Progenitor cell of endocrine pancreas (in vitro differentiated cells): ENCODE measurements around the gene ST3GAL2. TPM values are rescaled to one million over a fixed set of nuclear protein-coding genes. Genes with fewer than 3 reads are reported as not detected.

Experiments used
- DNase-seq: peaks from one replicate; pipeline ENCODE4 v3.0.0; 2021; ENCODE audit warnings: low spot score; ENCODE audit not compliant: unreplicated experiment
- H3K27ac Mint-ChIP-seq: 2 replicates; pipeline ENCODE4 v1.8.0; 2021; ENCODE audit warnings: mild to moderate bottlenecking, moderate library complexity, mixed read lengths
- H3K27me3 Mint-ChIP-seq: 2 replicates; pipeline ENCODE4 v1.8.0; 2021; ENCODE audit warnings: mixed read lengths
- H3K36me3 Mint-ChIP-seq: 2 replicates; pipeline ENCODE4 v1.8.0; 2022; ENCODE audit warnings: mixed read lengths; ENCODE audit not compliant: insufficient read depth
- H3K4me1 Mint-ChIP-seq: 2 replicates; pipeline ENCODE4 v1.8.0; 2021; ENCODE audit warnings: low read depth, mixed read lengths
- H3K4me3 Mint-ChIP-seq: 2 replicates; pipeline ENCODE4 v1.8.0; 2021; ENCODE audit warnings: low read depth, mild to moderate bottlenecking, moderate library complexity, mixed read lengths
- H3K9me3 Mint-ChIP-seq: 2 replicates; pipeline ENCODE4 v1.8.0; 2021; ENCODE audit warnings: low read depth, mixed read lengths
- total RNA-seq: library from RNA; stranded (reverse); gene quantifications from 2 replicates; pipeline ENCODE4 v1.2.1, GENCODE V29; 2021
- TF ChIP-seq, protein P1 (sequence below): fragments of 200-600 bp; sonication (generic); IDR thresholded peaks from one replicate; pipeline ENCODE4 v1.5.0; 2021; ENCODE audit warnings: antibody characterized with exemption, mild to moderate bottlenecking; ENCODE audit not compliant: unreplicated experiment

The ST3GAL2 gene
- total RNA-seq, 1 donor from 2014 or later, result 37.8 TPM

DNA sequence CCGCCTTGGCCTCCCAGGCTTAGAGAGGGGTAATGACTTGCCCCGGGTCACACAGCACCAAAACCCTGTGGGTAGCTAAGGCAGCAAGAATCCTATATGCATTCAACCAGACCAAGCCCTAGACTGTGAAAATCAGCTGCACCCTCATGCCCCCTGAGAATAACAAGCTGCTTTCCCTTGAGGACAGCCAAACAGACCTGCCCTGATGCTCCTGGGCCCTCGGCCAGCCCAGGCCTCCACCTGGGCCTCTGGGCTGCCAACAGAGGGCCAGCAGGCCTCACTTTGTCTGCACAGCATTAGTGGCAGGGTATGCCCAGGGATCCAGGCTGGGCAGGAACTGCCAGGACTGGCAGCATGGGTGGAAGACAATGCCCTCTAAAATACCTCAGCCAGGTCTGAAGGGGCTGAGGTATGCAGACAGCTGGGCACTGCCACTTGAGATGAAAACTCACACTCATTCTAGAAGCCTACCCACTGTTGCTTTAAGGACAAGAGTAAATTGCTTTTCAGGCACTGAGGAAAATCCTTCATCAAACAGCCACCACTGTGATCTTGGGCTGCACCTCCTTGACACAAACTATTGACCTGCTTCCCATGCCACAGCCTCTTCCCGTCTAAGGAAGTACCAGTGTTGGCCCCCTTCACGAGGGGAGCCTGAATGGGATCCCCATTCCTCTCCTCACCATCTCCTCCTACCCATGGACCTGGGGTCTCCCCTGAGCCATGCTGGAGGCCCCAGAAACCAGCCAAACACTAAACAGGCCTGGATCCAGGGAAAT lies 8.8 kb downstream of the ST3GAL2 start:
- no peaks in the 10 kb centered on the region for H3K9me3 Mint-ChIP-seq
- peak overlapping the region; percentile 96 for H3K27ac Mint-ChIP-seq
- no peak for DNase-seq
- H3K4me3 Mint-ChIP-seq, result no peak overlapping the region
- H3K4me1 Mint-ChIP-seq, result peaks cover 64% of the 10 kb centered on the region
- peaks cover 3% of the 10 kb centered on the region for H3K36me3 Mint-ChIP-seq
- TF ChIP-seq, protein P1, sequence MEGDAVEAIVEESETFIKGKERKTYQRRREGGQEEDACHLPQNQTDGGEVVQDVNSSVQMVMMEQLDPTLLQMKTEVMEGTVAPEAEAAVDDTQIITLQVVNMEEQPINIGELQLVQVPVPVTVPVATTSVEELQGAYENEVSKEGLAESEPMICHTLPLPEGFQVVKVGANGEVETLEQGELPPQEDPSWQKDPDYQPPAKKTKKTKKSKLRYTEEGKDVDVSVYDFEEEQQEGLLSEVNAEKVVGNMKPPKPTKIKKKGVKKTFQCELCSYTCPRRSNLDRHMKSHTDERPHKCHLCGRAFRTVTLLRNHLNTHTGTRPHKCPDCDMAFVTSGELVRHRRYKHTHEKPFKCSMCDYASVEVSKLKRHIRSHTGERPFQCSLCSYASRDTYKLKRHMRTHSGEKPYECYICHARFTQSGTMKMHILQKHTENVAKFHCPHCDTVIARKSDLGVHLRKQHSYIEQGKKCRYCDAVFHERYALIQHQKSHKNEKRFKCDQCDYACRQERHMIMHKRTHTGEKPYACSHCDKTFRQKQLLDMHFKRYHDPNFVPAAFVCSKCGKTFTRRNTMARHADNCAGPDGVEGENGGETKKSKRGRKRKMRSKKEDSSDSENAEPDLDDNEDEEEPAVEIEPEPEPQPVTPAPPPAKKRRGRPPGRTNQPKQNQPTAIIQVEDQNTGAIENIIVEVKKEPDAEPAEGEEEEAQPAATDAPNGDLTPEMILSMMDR, result no peak
- no peaks in the 10 kb centered on the region for H3K27me3 Mint-ChIP-seq

DNA sequence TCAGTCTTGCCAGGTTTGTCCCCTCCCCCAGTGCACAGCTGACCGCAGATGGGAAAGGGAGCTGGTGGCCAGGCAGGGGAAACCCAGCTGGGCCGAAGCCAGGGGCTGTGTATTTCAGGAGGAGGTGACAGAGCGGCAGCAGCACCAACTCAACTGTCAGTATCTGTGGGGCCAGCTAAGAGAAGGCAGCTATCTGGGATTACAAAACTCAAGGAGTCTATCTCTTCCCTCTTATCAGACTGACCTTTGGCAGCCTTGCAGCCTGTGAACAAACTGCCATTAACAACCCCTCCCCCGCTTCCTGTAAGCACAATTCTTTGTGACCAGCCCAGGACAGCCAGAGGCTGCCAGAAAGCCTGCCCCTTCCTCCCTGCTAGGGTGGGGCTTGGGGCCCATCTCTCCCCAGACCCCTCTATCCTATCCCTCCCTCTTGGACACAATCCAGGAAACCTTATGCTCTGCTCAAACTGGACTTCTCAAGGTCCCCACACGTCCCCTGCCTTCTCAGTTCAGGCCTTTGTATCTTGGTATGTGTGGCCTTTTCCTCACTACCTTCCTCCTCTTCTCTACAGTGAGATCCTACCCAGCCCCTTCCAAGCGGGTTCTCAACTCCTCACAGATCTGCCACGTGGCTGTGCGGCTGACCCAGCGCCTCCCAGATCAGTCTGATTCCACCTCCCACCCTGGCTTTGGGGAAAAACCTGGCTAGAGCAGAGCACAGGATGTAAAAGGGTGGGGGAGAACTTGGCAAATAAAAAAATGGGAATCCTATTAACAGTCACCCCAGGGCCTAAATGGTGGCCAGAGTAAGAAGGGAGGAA lies 10.5 kb downstream of the ST3GAL2 start:
- TF ChIP-seq, protein P1, result no peak
- H3K4me3 Mint-ChIP-seq, result peak overlapping the region; percentile 32
- no peaks in the 10 kb centered on the region for H3K27me3 Mint-ChIP-seq
- peak; percentile 33 for DNase-seq
- peaks cover 61% of the 10 kb centered on the region for H3K4me1 Mint-ChIP-seq
- no peaks in the 10 kb centered on the region for H3K36me3 Mint-ChIP-seq
- H3K27ac Mint-ChIP-seq, result peak overlapping the region; percentile 98
- no peaks in the 10 kb centered on the region for H3K9me3 Mint-ChIP-seq

DNA sequence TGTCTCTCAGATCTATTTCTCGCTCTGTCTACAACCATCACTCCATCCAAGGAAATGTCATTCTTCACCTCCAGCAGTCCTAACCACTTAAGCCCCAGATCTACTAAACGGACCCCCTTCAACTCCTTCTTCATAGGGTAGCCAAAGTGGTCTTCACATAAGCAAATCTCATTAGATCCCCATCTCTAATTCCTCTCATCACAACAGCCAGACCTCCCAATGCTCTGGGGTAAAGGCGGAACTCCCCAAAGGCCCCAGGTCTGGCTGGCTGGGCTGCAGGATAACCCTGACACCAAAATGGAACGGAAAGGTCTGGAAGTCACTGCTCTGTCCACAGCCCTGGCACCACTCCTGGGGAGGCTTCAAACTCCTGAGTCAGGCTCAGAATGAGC lies 11.1 kb downstream of the ST3GAL2 start:
- Mint-ChIP-seq H3K36me3 (peaks cover 2% of the 10 kb centered on the region), H3K4me3 (peak overlapping the region; percentile 3), H3K27me3 (no peaks in the 10 kb centered on the region), H3K4me1 (peaks cover 59% of the 10 kb centered on the region), H3K9me3 (no peaks in the 10 kb centered on the region), H3K27ac (peak overlapping the region; percentile 98)
- DNase-seq, result no peak
- TF ChIP-seq, protein P1, result no peak

DNA sequence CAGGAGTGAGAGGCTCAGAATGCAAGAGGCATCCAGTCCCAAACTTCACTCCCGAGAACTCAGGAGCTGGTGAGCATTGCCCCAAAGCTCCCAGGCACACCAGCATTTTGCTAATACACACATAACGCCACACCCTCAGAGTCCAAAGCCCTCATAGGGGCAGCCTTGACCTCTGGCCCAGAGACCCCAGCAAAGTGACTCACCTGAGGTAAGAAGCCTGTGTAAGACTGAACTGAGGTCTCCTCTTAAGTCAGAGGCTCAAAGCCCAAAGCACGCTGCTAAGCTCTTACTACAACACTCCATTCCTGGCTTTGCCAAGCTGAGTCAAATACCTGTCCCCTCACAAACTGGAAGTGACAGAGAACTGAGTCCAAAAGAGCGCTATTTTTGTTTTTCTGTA lies 16.4 kb downstream of the ST3GAL2 start:
- Mint-ChIP-seq H3K4me1 (peaks cover 56% of the 10 kb centered on the region), H3K27ac (peak overlapping the region; percentile 88), H3K9me3 (no peaks in the 10 kb centered on the region), H3K27me3 (no peaks in the 10 kb centered on the region), H3K4me3 (no peak overlapping the region), H3K36me3 (peaks cover 5% of the 10 kb centered on the region)
- TF ChIP-seq, protein P1, result no peak
- DNase-seq, result no peak

DNA sequence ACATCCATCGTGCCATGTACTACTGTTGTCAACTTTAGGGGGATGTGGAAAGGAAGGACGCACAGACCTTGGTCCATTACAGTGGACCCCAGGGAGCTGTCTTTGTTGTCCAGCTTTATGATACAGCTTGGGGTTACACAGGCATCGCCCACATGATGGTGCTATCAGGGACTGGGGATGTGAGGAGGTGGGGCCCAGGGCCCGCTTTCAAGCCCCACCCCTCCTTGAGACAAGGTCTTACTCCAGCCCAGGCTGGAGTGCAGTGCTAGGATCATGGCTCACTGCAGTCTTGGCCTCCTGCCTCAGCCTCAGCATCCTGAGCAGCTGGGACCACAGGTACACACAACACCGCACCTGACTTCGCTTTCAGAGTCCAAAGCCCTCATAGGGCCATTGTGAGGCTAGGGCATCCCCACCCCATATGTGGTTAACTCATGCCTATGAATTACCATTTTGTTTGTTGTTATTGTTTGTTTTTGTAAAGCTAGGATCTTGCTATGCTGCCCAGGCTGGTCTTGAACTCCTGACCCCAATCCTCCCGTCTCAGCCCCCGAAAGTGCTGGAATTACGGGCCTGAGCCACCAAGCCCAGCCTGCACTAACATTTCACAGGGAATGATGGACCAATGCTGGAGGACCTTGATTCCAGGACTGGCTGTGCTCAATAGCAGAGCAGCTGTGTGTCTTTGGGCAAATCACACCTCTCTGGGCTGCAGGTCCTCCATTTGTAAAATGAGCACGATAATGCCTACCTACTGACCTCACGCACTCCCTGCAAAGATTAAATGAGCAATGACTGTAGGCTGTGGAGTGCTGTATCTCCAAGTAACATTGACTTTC lies 17.2 kb downstream of the ST3GAL2 start:
- no peaks in the 10 kb centered on the region for H3K9me3 Mint-ChIP-seq
- H3K27me3 Mint-ChIP-seq, result no peaks in the 10 kb centered on the region
- H3K36me3 Mint-ChIP-seq, result peaks cover 5% of the 10 kb centered on the region
- peaks cover 51% of the 10 kb centered on the region for H3K4me1 Mint-ChIP-seq
- no peak overlapping the region for H3K4me3 Mint-ChIP-seq
- no peak for DNase-seq
- no peak overlapping the region for H3K27ac Mint-ChIP-seq
- TF ChIP-seq, protein P1, result no peak
